GM19025 (cell line): ENCODE results near the gene CA11.

Source experiments
- ATAC-seq: cut with Tn5 transposase; IDR thresholded peaks from one replicate; pipeline ENCODE4 v1.9.1; 2021; ENCODE audit warnings: mild to moderate bottlenecking, low read depth, moderate library complexity; ENCODE audit not compliant: unreplicated experiment

Gene CA11

GRCh38 chr19:48616041-48616436 lies 29.9 kb downstream of the CA11 start:
- no peak for ATAC-seq

GRCh38 chr19:48615231-48616040 lies 30.6 kb downstream of the CA11 start:
- ATAC-seq: no peak

GRCh38 chr19:48614436-48615230 lies 31.4 kb downstream of the CA11 start, which contains the start of gene FAM83E:
Gene FAM83E (minus strand): TSS chr19:48615076. CDS start chr19:48613372, 1,704 bp downstream.
- ATAC-seq: no peak

GRCh38 chr19:48613852-48614435 lies 32.0 kb downstream of the CA11 start:
- ATAC-seq: no peak

GRCh38 chr19:48613024-48613851 lies 32.7 kb downstream of the CA11 start:
- no peak for ATAC-seq

- no peak for ATAC-seq
Observed at GRCh38 chr19:48611872-48612271, 34.1 kb downstream of the CA11 start.

GRCh38 chr19:48609571-48610108 lies 36.3 kb downstream of the CA11 start:
- no peak for ATAC-seq

- ATAC-seq: no peak
Observed at GRCh38 chr19:48608798-48609263, 37.2 kb downstream of the CA11 start.

GRCh38 chr19:48607359-48607755 lies 38.6 kb downstream of the CA11 start:
- no peak for ATAC-seq

GRCh38 chr19:48606463-48607358 lies 39.3 kb downstream of the CA11 start, which contains the start of gene SPACA4:
Gene SPACA4 (plus strand): TSS chr19:48606742. CDS start chr19:48606979, 237 bp downstream.
- no peak for ATAC-seq

GRCh38 chr19:48603850-48604249 lies 42.1 kb downstream of the CA11 start:
- no peak for ATAC-seq

GRCh38 chr19:48603449-48603848 lies 42.5 kb downstream of the CA11 start:
- ATAC-seq: no peak

GRCh38 chr19:48603001-48603400 lies 43.0 kb downstream of the CA11 start:
- ATAC-seq: no peak

- ATAC-seq: no peak
Observed at GRCh38 chr19:48600679-48601417, 45.1 kb downstream of the CA11 start.

- no peak for ATAC-seq
Observed at GRCh38 chr19:48598996-48599700, 46.8 kb downstream of the CA11 start.

GRCh38 chr19:48596679-48597465 lies 49.1 kb downstream of the CA11 start:
- no peak for ATAC-seq

GRCh38 chr19:48596237-48596636 lies 49.8 kb downstream of the CA11 start:
- ATAC-seq: no peak
